CD14-positive monocyte (primary cell): Measurements from ENCODE around the gene DNAH9. TPM values are rescaled to one million over a fixed set of nuclear protein-coding genes. Genes with fewer than 3 reads are reported as not detected.

ENCODE experiments used
- DNase-seq, 3 donors: peaks; one replicate each; pipeline ENCODE4 v3.0.0-alpha.2; 2011 to 2022
- H2AFZ ChIP-seq: 2 replicates; pipeline ENCODE4 v1.6.0; 2012; ENCODE audit warnings: mild to moderate bottlenecking, low read depth, low read length, inconsistent platforms; ENCODE audit not compliant: insufficient read depth, poor library complexity, severe bottlenecking
- H3K27ac ChIP-seq, 2 donors: 1 replicate in 1 of 2; 2 replicates in 1 of 2; pipeline ENCODE4 v1.5.1; 2012 to 2013; ENCODE audit warnings: low read length in 2 of 2, control low read depth in 1 of 2, inconsistent platforms in 1 of 2, low read depth in 1 of 2, mild to moderate bottlenecking in 1 of 2
- H3K27me3 ChIP-seq, 2 donors: one replicate each; pipeline versions ENCODE4 v1.6.0 to v1.6.1; 2011 to 2013; ENCODE audit warnings: low read length in 2 of 2; ENCODE audit not compliant: control insufficient read depth in 2 of 2, insufficient read depth in 2 of 2
- H3K36me3 ChIP-seq, 2 donors: replicated peaks in 1 of 2; 1 replicate in 1 of 2; 2 replicates in 1 of 2; pipeline versions ENCODE4 v1.5.1 to v1.6.1; 2012 to 2013; ENCODE audit warnings: low read length in 2 of 2, control low read depth in 1 of 2, inconsistent platforms in 1 of 2, mild to moderate bottlenecking in 1 of 2; ENCODE audit not compliant: insufficient read depth in 2 of 2, control insufficient read depth in 1 of 2
- H3K4me1 ChIP-seq, 2 donors: 1 replicate in 1 of 2; 2 replicates in 1 of 2; pipeline versions ENCODE4 v1.5.1 to v1.6.1; 2012 to 2013; ENCODE audit warnings: low read length in 2 of 2, control low read depth in 1 of 2, inconsistent platforms in 1 of 2, mild to moderate bottlenecking in 1 of 2, moderate library complexity in 1 of 2; ENCODE audit not compliant: insufficient read depth in 2 of 2, control insufficient read depth in 1 of 2
- H3K4me2 ChIP-seq: replicated peaks from 2 replicates; pipeline ENCODE3; 2012; ENCODE audit warnings: low read length, moderate library complexity, mild to moderate bottlenecking; ENCODE audit not compliant: poor library complexity, severe bottlenecking; ENCODE audit errors: extremely low read depth
- H3K4me3 ChIP-seq, 3 experiments: fragments of 200-600 bp in 1 of 3; sonication (generic) in 1 of 3; replicated peaks in 1 of 3; 1 replicate in 2 of 3; 2 replicates in 1 of 3; pipeline ENCODE4 v1.5.1; 2011 to 2013; ENCODE audit warnings: low read length in 3 of 3, mild to moderate bottlenecking in 3 of 3, control low read depth in 2 of 3, low read depth in 2 of 3, inconsistent platforms in 1 of 3, moderate library complexity in 1 of 3
- H3K79me2 ChIP-seq: 2 replicates; pipeline ENCODE4 v1.6.0; 2012; ENCODE audit warnings: mild to moderate bottlenecking, control low read depth, inconsistent platforms, low read length, moderate library complexity; ENCODE audit not compliant: insufficient read depth
- H3K9ac ChIP-seq: 2 replicates; pipeline ENCODE4 v1.6.0; 2017; ENCODE audit warnings: low read length, mild to moderate bottlenecking; ENCODE audit not compliant: insufficient read depth, poor library complexity, severe bottlenecking
- H3K9me3 ChIP-seq, 2 donors: replicated peaks in 1 of 2; 1 replicate in 1 of 2; 2 replicates in 1 of 2; pipeline versions ENCODE4 v1.5.1 to v1.6.1; 2012 to 2013; ENCODE audit warnings: low read length in 2 of 2, control low read depth in 1 of 2; ENCODE audit not compliant: control insufficient read depth in 1 of 2, insufficient read depth in 1 of 2
- H4K20me1 ChIP-seq: 2 replicates; pipeline ENCODE4 v1.6.0; 2012; ENCODE audit warnings: mild to moderate bottlenecking, low read length, control low read depth, moderate library complexity; ENCODE audit not compliant: insufficient read depth
- H3K27ac Mint-ChIP-seq, 7 donors: one replicate each; pipeline ENCODE4 v1.8.0; 2020; ENCODE audit warnings: mild to moderate bottlenecking in 7 of 7, mixed read lengths in 7 of 7, moderate library complexity in 6 of 7, inconsistent platforms in 2 of 7
- H3K27me3 Mint-ChIP-seq, 3 donors: one replicate each; pipeline ENCODE4 v1.8.0; 2021 to 2022; ENCODE audit warnings: low read depth in 3 of 3, mild to moderate bottlenecking in 3 of 3, mixed read lengths in 3 of 3, moderate library complexity in 3 of 3, inconsistent platforms in 1 of 3
- H3K36me3 Mint-ChIP-seq, 2 donors: one replicate each; pipeline ENCODE4 v1.8.0; 2020; ENCODE audit warnings: mixed read lengths in 2 of 2, inconsistent platforms in 1 of 2, mild to moderate bottlenecking in 1 of 2
- H3K4me1 Mint-ChIP-seq: one replicate; pipeline ENCODE4 v1.8.0; 2020; ENCODE audit warnings: mild to moderate bottlenecking, mixed read lengths
- H3K4me3 Mint-ChIP-seq, 2 donors: one replicate each; pipeline ENCODE4 v1.8.0; 2020; ENCODE audit warnings: mild to moderate bottlenecking in 2 of 2, mixed read lengths in 2 of 2, moderate library complexity in 1 of 2
- H3K9me3 Mint-ChIP-seq, 7 donors: one replicate each; pipeline ENCODE4 v1.8.0; 2020 to 2022; ENCODE audit warnings: mixed read lengths in 7 of 7, mild to moderate bottlenecking in 6 of 7, moderate library complexity in 6 of 7, inconsistent platforms in 2 of 7
- WGBS: methylation state at CpG from one replicate; pipeline ENCODE4 v1.1.5; 2013; ENCODE audit warnings: missing lambda C conversion rate; ENCODE audit not compliant: insufficient coverage; 5-methylcytosine and 5-hydroxymethylcytosine counted together
- intact Hi-C, 2 donors: fragments of 100-400 bp; cut with micrococcal nuclease; formaldehyde crosslinking; loops; one replicate each; pipeline versions ENCODE4 v1.15.0 to v1.15.1; 2023
- polyA plus RNA-seq, 3 donors: library from polyadenylated mRNA; depleted of rRNA in 1 of 3; unstranded in 2 of 3; stranded (reverse) in 1 of 3; fragments of 300-500 nt in 2 of 3; fragments of >200 nt in 1 of 3; fragmentation: Illumina TruSeq in 2 of 3; gene quantifications; 1 replicate in 2 of 3; 2 replicates in 1 of 3; pipeline ENCODE4 v1.2.3, GENCODE V29; 2012 to 2021
- TF ChIP-seq, protein P1 (sequence below): fragments of 200-600 bp; IDR thresholded peaks from one replicate; pipeline ENCODE4 v1.8.0; 2022; ENCODE audit warnings: antibody characterized with exemption, mild to moderate bottlenecking

DNAH9 gene
- polyA plus RNA-seq, 3 donors = not detected

DNA sequence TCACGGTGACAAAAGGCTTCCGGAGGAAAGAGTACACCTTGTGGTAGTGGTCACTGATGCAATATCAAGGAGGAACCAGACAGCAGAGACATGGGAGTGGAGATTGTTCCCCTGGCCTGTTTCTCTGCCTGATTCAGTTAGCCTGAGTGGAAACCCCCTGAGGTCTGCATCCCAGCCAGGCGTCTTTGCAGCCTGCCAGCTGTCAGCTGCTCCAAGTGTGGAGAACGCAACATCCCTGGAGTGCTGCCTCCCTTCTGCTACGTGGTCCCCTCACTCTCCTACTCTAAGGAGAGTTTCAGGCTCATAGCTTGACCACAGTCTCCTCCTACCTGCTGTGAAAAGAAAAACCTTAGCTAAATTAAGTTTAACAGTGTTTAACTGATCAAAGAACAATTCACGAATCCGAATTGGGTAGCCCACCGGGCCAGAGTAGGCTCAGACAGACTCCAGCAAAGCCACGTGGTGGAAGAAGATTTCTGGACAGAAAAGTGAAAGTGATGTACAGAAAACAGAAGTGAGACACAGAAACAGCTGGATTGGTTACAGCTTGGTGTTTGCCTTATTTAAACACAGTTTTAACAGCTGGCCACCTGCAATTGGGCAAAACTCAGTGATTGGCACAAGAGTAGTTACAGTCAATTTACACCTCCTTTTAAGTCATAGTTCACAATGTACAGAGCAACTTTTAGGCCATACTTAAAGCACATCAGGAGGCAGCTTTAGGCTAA is 188.6 kb downstream of the DNAH9 start:
- Mint-ChIP-seq H3K4me1 (no peaks in the 10 kb centered on the region), H3K27ac (peak overlapping the region in 1 of 7 donors; percentile 26), H3K4me3 (no peak overlapping the region), H3K36me3 (no peaks in the 10 kb centered on the region), H3K9me3 (peaks cover 12 to 24% (median 15%) of the 10 kb centered on the region in 7 donors), H3K27me3 (no peaks in the 10 kb centered on the region)
- Histone ChIP-seq H3K4me2 (no peak overlapping the region), H3K4me3 (no peak overlapping the region), H3K36me3 (no peaks in the 10 kb centered on the region), H4K20me1 (no peaks in the 10 kb centered on the region), H2AFZ (no peak overlapping the region), H3K9me3 (peaks cover 28 to 37% of the 10 kb centered on the region in 2 donors), H3K4me1 (no peaks in the 10 kb centered on the region), H3K27ac (no peak overlapping the region), H3K79me2 (no peaks in the 10 kb centered on the region), H3K27me3 (no peaks in the 10 kb centered on the region), H3K9ac (no peak overlapping the region)
- 79% methylated on average over 8 of the region's 9 CpGs for WGBS
- TF ChIP-seq, protein P1, sequence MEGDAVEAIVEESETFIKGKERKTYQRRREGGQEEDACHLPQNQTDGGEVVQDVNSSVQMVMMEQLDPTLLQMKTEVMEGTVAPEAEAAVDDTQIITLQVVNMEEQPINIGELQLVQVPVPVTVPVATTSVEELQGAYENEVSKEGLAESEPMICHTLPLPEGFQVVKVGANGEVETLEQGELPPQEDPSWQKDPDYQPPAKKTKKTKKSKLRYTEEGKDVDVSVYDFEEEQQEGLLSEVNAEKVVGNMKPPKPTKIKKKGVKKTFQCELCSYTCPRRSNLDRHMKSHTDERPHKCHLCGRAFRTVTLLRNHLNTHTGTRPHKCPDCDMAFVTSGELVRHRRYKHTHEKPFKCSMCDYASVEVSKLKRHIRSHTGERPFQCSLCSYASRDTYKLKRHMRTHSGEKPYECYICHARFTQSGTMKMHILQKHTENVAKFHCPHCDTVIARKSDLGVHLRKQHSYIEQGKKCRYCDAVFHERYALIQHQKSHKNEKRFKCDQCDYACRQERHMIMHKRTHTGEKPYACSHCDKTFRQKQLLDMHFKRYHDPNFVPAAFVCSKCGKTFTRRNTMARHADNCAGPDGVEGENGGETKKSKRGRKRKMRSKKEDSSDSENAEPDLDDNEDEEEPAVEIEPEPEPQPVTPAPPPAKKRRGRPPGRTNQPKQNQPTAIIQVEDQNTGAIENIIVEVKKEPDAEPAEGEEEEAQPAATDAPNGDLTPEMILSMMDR = no peak
- no peak for DNase-seq
- intact Hi-C loops = no loop called here

DNA sequence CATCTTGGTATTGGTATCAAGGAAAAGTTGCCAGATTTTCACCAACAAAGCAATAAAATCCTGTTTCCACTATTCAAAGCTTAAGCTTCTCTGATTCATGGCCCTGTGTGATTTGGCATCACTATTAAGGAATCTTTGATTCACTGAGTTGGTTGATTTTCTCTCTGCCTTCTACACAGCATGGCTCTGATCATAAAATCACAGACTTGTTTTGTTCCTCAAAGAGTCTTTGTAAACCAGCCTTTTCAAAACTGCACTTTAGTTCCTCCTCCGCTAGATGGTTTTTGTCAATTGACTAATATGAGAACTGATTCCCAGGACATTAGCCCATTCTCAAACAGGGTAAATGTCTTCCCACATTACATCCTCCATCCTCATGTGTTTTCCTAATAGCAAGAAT is 197.6 kb downstream of the DNAH9 start:
- Histone ChIP-seq H3K79me2 (no peaks in the 10 kb centered on the region), H3K9ac (no peak overlapping the region), H3K4me2 (no peak overlapping the region), H3K27ac (no peak overlapping the region), H2AFZ (no peak overlapping the region), H3K4me1 (no peaks in the 10 kb centered on the region), H3K9me3 (peaks cover 39 to 42% of the 10 kb centered on the region in 2 donors), H3K36me3 (no peaks in the 10 kb centered on the region), H3K4me3 (no peak overlapping the region), H4K20me1 (no peaks in the 10 kb centered on the region), H3K27me3 (no peaks in the 10 kb centered on the region)
- no peaks in the 10 kb centered on the region for H3K27me3 Mint-ChIP-seq
- no peaks in the 10 kb centered on the region for H3K4me1 Mint-ChIP-seq
- WGBS = no CpG with 5 or more reads among the region's 1 CpG
- intact Hi-C loops = no loop called here
- no peak for DNase-seq
- H3K9me3 Mint-ChIP-seq = peaks cover 6 to 21% (median 13%) of the 10 kb centered on the region in 7 donors
- H3K36me3 Mint-ChIP-seq = no peaks in the 10 kb centered on the region
- H3K4me3 Mint-ChIP-seq = no peak overlapping the region
- TF ChIP-seq, protein P1 = no peak
- no peak overlapping the region for H3K27ac Mint-ChIP-seq
